Breast epithelium (tissue), 3 donors: ENCODE data around the gene ANGPT4.

Experiments used
- CTCF ChIP-seq, 3 donors: fragments of 450-650 bp; IDR thresholded peaks; one replicate each; pipeline ENCODE4 v1.5.1; 2016 to 2017; ENCODE audit warnings: antibody characterized with exemption in 3 of 3, mild to moderate bottlenecking in 3 of 3, moderate library complexity in 3 of 3
- POLR2AphosphoS5 ChIP-seq, 3 donors: sonication (generic); formaldehyde crosslinking; IDR thresholded peaks; one replicate each; pipeline ENCODE4 v1.6.1; 2017; ENCODE audit warnings: antibody characterized with exemption in 3 of 3

- TF ChIP-seq CTCF (IDR thresholded peaks at IDR 0.05) (no peak), POLR2AphosphoS5 (IDR thresholded peaks at IDR 0.05) (no peak)
These were observed 30.9 kb downstream of the ANGPT4 start for GRCh38 chr20:884983-885952.
